Measurements from ENCODE around the gene TOP3B.

DNA sequence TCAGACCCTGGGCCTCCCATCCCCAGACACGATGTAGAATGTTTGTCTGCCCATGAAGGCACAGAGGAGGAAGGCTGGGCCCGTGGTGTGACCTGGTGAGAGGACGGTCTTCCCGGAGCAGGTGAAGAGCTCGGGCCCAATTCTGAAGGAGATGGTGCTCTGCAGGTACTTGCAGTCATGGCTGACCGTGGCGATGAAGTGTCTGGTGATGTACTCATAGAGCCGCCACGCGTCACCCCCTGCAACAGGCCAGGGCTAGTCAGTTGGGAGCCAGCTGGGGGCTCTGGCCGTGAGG is 20.0 kb downstream of the TOP3B start:
- TF ChIP-seq, protein P1, sequence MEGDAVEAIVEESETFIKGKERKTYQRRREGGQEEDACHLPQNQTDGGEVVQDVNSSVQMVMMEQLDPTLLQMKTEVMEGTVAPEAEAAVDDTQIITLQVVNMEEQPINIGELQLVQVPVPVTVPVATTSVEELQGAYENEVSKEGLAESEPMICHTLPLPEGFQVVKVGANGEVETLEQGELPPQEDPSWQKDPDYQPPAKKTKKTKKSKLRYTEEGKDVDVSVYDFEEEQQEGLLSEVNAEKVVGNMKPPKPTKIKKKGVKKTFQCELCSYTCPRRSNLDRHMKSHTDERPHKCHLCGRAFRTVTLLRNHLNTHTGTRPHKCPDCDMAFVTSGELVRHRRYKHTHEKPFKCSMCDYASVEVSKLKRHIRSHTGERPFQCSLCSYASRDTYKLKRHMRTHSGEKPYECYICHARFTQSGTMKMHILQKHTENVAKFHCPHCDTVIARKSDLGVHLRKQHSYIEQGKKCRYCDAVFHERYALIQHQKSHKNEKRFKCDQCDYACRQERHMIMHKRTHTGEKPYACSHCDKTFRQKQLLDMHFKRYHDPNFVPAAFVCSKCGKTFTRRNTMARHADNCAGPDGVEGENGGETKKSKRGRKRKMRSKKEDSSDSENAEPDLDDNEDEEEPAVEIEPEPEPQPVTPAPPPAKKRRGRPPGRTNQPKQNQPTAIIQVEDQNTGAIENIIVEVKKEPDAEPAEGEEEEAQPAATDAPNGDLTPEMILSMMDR (conservative IDR thresholded peaks at IDR 0.05): no peak
- TF ChIP-seq EZH2 (IDR thresholded peaks at IDR 0.05; ENCODE audit: low read depth): no peak

Data from PC-9 (cell line).